G401 (cell line): Measurements from ENCODE around the gene CORO1C. TPM values are rescaled to one million over a fixed set of nuclear protein-coding genes. Genes with fewer than 3 reads are reported as not detected.
"Not testable (repeated sequence)": the region's sequence is repeated elsewhere in the genome, so short reads cannot be mapped to it uniquely, and the experiment has no call there.

Experiments
- DNase-seq: peaks from one replicate; pipeline ENCODE4 v3.0.0-alpha.2; 2015; ENCODE audit warnings: low spot score
- in situ Hi-C: cut with HindIII; loops from 2 replicates; pipeline ENCODE4 v1.10.0; 2016; ENCODE audit warnings: low sequenced_read_pairs, mixed read lengths
- total RNA-seq: library from RNA; depleted of rRNA; stranded (reverse); fragments of >200 nt; shearing (Covaris generic); gene quantifications from 2 replicates; pipeline ENCODE4 v1.2.3, GENCODE V29; 2014

Gene CORO1C
- total RNA-seq, 1 experiment from 2014 or later = 177 TPM

- no peak for DNase-seq
- in situ Hi-C loops = no loop called here
These were observed 67.8 kb downstream of the CORO1C start for GRCh38 chr12:108663324-108664015.

GRCh38 chr12:108658115-108658514, 73.2 kb downstream of the CORO1C start:
- DNase-seq, in situ Hi-C loops: not testable (repeated sequence)

DNA sequence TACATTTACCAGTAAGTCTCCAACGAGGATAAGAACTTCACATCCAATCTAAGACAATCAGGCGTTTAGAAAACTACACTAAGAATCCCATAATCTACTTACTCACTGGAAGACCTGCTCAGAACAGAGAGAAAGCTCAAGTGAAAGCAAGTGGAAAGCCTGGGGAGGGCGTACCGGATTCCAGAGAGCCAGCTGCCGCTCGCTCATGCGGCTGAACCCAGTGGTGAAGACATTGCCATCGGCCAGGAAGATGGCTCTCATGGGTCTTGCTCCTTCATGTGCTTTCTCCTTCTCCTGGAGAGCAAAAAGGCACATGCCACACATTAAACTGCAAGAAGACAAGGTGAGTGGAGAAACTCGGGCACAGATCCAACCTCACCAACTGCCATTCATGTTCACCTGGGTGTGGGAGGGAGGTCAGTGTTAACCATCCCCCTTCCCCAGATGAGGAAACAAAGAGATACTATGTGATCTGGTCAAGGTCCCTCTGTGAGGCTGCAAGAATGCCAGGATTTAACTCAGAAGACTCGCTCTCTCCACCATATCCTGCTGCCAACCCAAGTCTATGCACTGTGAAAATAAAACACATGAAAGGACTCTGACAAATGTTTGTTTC, 74.1 kb downstream of the CORO1C start:
- no peak for DNase-seq
- in situ Hi-C loops = no loop called here

DNA sequence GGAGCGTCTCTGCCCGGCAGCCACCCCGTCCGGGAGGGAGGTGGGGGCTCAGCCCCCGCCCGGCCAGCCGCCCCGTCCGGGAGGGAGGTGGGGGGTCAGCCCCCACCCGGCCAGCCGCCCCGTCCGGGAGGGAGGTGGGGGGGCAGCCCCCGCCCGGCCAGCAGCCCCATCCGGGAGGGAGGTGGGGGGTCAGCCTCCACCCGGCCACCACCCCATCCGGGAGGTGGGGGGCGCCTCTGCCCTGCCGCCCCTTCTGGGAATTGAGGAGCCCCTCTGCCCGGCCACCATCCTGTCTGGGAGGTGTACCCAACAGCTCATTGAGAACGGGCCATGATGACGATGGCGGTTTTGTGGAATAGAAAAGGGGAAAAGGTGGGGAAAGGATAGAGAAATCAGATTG, 75.1 kb downstream of the CORO1C start:
- DNase-seq, in situ Hi-C loops: not testable (repeated sequence)

DNA sequence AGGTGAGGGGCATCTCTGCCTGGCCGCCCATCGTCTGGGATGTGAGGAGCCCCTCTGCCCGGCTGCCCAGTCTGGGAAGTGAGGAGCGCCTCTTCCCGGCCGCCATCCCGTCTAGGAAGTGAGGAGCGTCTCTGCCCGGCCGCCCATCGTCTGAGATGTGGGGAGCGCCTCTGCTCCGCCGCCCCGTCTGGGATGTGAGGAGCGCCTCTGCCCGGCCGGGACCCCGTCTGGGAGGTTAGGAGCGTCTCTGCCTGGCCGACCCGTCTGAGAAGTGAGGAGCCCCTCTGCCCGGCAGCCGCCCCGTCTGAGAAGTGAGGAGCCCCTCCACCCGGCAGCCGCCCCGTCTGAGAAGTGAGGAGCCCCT, 75.5 kb downstream of the CORO1C start:
- DNase-seq, in situ Hi-C loops: not testable (repeated sequence)

DNA sequence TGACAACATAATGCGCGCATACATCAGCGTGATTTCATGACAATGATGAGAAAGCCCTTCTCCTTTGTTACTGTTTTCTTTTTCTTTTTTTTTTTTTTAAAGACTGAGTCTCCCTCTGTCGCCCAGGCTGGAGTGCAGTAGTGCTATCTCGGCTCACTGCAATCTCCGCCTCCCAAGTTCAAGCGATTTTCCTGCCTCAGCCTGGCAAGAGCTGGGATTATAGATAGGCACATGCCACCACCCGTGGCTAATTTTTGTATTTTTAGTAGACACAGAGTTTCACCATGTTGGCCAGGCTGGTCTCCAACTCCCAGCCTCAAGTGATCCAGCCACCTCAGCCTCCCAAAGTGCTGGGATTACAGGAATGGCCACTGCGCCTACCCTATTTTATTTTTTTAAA, 76.7 kb downstream of the CORO1C start:
- in situ Hi-C loops, DNase-seq: not testable (repeated sequence)

GRCh38 chr12:108653922-108654321, 77.4 kb downstream of the CORO1C start:
- no peak for DNase-seq
- in situ Hi-C loops = no loop called here

DNA sequence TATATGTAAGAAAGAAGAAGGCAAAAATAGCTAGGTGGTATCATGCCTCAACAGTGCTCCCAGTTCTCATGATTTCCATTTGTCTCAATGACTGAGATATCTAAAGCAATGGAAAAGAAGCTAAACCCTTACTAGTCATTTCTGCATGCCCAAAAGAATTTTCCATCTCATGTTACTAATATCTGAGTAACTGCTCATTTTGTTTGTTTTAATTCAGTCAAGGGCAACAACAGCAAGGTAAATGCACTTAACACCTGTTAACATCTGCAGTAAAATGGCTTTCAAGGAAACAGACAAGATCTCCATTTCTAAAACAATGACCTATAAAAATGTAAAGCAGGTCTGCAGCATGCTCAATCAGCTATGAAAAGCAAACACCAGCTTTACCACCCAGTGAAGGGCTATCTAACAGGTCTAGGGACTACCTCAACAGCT, 78.2 kb downstream of the CORO1C start:
- DNase-seq = no peak
- in situ Hi-C loops = no loop called here

GRCh38 chr12:108650083-108650482, 81.2 kb downstream of the CORO1C start:
- in situ Hi-C loops = no loop called here
- DNase-seq = no peak

DNA sequence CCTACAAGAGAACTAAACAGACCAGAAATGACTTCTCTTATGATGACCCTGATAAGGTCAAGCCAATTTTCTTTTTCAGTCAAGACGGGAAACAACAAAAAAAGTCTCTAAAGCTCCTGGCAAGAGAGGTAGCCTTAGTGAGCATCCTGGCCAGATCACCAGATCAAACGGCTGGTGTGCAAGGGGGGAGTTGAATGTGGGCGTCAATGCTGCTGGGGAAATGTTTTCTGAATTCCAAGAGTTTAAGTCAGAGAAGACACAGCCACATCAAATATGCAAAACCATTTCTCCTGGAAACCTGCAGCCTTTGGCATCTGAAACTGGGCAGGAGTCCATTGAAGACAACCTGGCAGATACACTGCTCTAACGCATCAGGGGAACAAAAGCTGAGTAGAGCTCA, 81.6 kb downstream of the CORO1C start:
- DNase-seq = peak; percentile 70
- in situ Hi-C loops = no loop called here

GRCh38 chr12:108649126-108649525, 82.2 kb downstream of the CORO1C start:
- no peak for DNase-seq
- in situ Hi-C loops = no loop called here

DNA sequence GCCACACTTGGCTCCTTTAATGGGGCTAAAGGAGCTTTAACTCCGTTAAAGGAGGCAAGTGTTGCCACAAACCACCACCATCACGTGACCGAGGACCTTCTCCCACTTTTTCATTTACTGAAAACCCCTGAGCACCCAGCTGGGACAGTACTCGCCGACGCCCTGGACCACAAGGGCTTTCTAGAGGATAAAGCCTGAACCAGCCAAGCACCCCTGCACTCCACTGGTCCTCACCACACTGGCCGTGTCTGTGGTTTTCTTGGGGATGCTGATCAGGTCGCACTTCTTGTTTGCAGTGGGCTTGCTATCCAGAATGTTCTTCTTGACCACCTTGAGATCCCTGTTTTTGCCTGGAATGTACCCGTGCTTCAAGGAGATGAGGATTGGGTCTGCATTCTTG, 82.9 kb downstream of the CORO1C start:
- in situ Hi-C loops = no loop called here
- DNase-seq = no peak

DNA sequence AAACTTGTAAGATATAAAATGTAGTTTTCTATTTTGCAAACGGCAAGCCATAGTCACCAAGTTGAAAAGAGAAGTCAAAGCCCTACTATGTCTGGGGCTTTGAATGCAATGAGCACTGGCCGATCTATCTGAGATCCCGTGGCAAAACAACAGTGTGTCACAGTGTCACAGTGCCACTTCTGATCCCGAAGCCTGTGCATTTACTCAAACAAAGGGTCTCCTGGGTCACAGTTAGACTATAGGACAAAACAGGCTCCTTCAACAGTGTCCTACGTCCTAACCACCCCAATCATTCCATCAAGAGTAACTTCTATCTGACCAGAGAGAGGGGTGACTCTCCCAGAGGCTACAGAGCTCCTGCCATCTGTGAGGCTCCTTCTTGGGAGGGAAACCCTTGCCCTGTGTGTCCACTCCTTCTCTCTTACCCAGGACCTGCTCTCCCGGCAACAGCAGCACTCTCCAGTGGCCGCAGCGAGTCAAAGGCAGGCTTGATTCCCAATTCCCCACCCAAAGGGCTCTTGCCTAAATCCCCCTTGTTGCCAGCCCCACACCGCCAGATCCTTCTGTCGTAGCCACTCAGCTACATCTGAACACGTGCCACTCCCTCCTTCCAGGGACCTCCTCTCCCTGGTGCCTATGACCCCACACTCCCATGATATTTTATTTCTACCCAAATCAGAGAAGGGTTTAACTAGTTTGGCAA, 83.6 kb downstream of the CORO1C start:
- no peak for DNase-seq
- in situ Hi-C loops = no loop called here

GRCh38 chr12:108646600-108647579, 84.4 kb downstream of the CORO1C start:
- in situ Hi-C loops = no loop called here
- DNase-seq = no peak

GRCh38 chr12:108645686-108646599, 85.4 kb downstream of the CORO1C start:
- DNase-seq = no peak
- in situ Hi-C loops = no loop called here

- DNase-seq = no peak
- in situ Hi-C loops = no loop called here
These were observed 86.6 kb downstream of the CORO1C start for GRCh38 chr12:108644811-108645120.

GRCh38 chr12:108643941-108644810, 87.1 kb downstream of the CORO1C start:
- in situ Hi-C loops = no loop called here
- DNase-seq = no peak
